H1 (cell line): ENCODE data around the gene CYP1A2.

Experiments used
- ATF2 ChIP-seq: IDR thresholded peaks from 2 replicates; pipeline ENCODE4 v1.6.1; 2012; ENCODE audit warnings: low read length, inconsistent platforms
- BRCA1 ChIP-seq: IDR thresholded peaks from 2 replicates; pipeline ENCODE4 v1.6.1; 2012; ENCODE audit warnings: low read depth, low read length, improper control_type of control experiment
- CREB1 ChIP-seq: IDR thresholded peaks from 2 replicates; pipeline ENCODE4 v1.6.1; 2012; ENCODE audit warnings: inconsistent platforms
- MAFK ChIP-seq: IDR thresholded peaks from 2 replicates; pipeline ENCODE4 v1.6.1; 2012; ENCODE audit warnings: low read depth, mild to moderate bottlenecking, improper control_type of control experiment, low read length
- POLR2A ChIP-seq, 2 experiments: IDR thresholded peaks; 1 replicate in 1 of 2; 2 replicates in 1 of 2; pipeline ENCODE4 v1.6.1; 2011; ENCODE audit warnings: low read depth in 2 of 2, low read length in 2 of 2, mild to moderate bottlenecking in 2 of 2; ENCODE audit errors: control extremely low read depth in 1 of 2
- POLR2AphosphoS5 ChIP-seq: IDR thresholded peaks from 2 replicates; pipeline ENCODE4 v1.6.1; 2011; ENCODE audit warnings: low read depth, low read length
- RNF2 ChIP-seq: fragments of 200-900, 300-1000 bp; sonication (generic); IDR thresholded peaks from 2 replicates; pipeline ENCODE4 v1.7.1; 2016; ENCODE audit warnings: borderline replicate concordance, low read depth, mild to moderate bottlenecking, antibody characterized with exemption, low read length; ENCODE audit not compliant: poor library complexity, severe bottlenecking; ENCODE audit errors: missing control alignments
- TAF7 ChIP-seq: optimal IDR thresholded peaks from 2 replicates; pipeline ENCODE3; 2011; ENCODE audit warnings: low read depth, mild to moderate bottlenecking, inconsistent platforms, low read length, moderate library complexity, borderline replicate concordance
- TBP ChIP-seq: IDR thresholded peaks from 2 replicates; pipeline ENCODE4 v1.6.1; 2011; ENCODE audit warnings: low read depth, low read length, improper control_type of control experiment
- TF ChIP-seq, protein P1 (sequence below), 3 experiments: IDR thresholded peaks; 1 replicate in 2 of 3; 2 replicates in 1 of 3; pipeline versions ENCODE4 v1.5.1 to v1.6.1; 2011; ENCODE audit warnings: low read length in 3 of 3, mild to moderate bottlenecking in 3 of 3, inconsistent platforms in 2 of 3, low read depth in 1 of 3, moderate library complexity in 1 of 3; ENCODE audit not compliant: insufficient read depth in 1 of 3; ENCODE audit errors: control extremely low read depth in 1 of 3

GRCh38 chr15:74783808-74784175 is 35.1 kb downstream of the CYP1A2 start:
- TF ChIP-seq, protein P1, sequence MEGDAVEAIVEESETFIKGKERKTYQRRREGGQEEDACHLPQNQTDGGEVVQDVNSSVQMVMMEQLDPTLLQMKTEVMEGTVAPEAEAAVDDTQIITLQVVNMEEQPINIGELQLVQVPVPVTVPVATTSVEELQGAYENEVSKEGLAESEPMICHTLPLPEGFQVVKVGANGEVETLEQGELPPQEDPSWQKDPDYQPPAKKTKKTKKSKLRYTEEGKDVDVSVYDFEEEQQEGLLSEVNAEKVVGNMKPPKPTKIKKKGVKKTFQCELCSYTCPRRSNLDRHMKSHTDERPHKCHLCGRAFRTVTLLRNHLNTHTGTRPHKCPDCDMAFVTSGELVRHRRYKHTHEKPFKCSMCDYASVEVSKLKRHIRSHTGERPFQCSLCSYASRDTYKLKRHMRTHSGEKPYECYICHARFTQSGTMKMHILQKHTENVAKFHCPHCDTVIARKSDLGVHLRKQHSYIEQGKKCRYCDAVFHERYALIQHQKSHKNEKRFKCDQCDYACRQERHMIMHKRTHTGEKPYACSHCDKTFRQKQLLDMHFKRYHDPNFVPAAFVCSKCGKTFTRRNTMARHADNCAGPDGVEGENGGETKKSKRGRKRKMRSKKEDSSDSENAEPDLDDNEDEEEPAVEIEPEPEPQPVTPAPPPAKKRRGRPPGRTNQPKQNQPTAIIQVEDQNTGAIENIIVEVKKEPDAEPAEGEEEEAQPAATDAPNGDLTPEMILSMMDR (IDR thresholded peaks at IDR 0.05; ENCODE audit: control extremely low read depth in 1 of 3, insufficient read depth in 1 of 3, low read depth in 1 of 3, low read length in 3 of 3), result no peak
- no peak for TF ChIP-seq TAF7
- TF ChIP-seq BRCA1, result no peak
- no peak for TF ChIP-seq RNF2
- TF ChIP-seq ATF2, result no peak
- TF ChIP-seq POLR2A (IDR thresholded peaks at IDR 0.05; ENCODE audit: control extremely low read depth in 1 of 2, low read depth in 2 of 2, low read length in 2 of 2), result no peak
- TF ChIP-seq CREB1, result no peak
- TF ChIP-seq MAFK, result no peak
- no peak for TF ChIP-seq POLR2AphosphoS5
- TF ChIP-seq TBP, result no peak
